Keratinocyte (primary cell): Measurements from ENCODE around the gene NUP85. TPM values are rescaled to one million over a fixed set of nuclear protein-coding genes. Genes with fewer than 3 reads are reported as not detected.

ENCODE experiments used
- DNase-seq: peaks from one replicate; pipeline ENCODE4 v3.0.0-alpha.2; 2011; ENCODE audit warnings: low read depth, missing footprints, low spot score
- FAIRE-seq: peaks from 2 replicates; lab custom pipeline; 2011; peaks lifted over from hg19 to GRCh38; lab: Jason Lieb, UNC
- H2AFZ ChIP-seq: 2 replicates; pipeline ENCODE4 v1.6.0; 2012; ENCODE audit warnings: low read length, control low read depth, inconsistent platforms; ENCODE audit not compliant: control insufficient read depth
- H3K27ac ChIP-seq: 2 replicates; pipeline ENCODE4 v1.5.1; 2011; ENCODE audit warnings: low read length; ENCODE audit not compliant: control insufficient read depth, insufficient read depth
- H3K27me3 ChIP-seq: 3 replicates; pipeline ENCODE4 v1.6.0; 2011; ENCODE audit warnings: low read length; ENCODE audit not compliant: control insufficient read depth, insufficient read depth; ENCODE audit errors: extremely low read depth
- H3K36me3 ChIP-seq, 2 experiments: 2 replicates in 1 of 2; 3 replicates in 1 of 2; pipeline ENCODE4 v1.5.1; 2011; ENCODE audit warnings: low read length in 2 of 2, mild to moderate bottlenecking in 1 of 2; ENCODE audit not compliant: control insufficient read depth in 2 of 2, insufficient read depth in 2 of 2; ENCODE audit errors: extremely low read depth in 1 of 2
- H3K4me1 ChIP-seq: 3 replicates; pipeline ENCODE4 v1.5.1; 2011; ENCODE audit warnings: low read length; ENCODE audit not compliant: control insufficient read depth, insufficient read depth; ENCODE audit errors: extremely low read depth
- H3K4me2 ChIP-seq: 3 replicates; pipeline ENCODE4 v1.6.0; 2011; ENCODE audit warnings: low read depth, low read length; ENCODE audit not compliant: control insufficient read depth, insufficient read depth; ENCODE audit errors: extremely low read depth
- H3K4me3 ChIP-seq, 3 experiments: fragments of 200-600 bp in 1 of 3; sonication (generic) in 1 of 3; 2 replicates in 2 of 3; 3 replicates in 1 of 3; pipeline ENCODE4 v1.5.1; 2011 to 2016; ENCODE audit warnings: low read length in 3 of 3, mild to moderate bottlenecking in 3 of 3, control low read depth in 2 of 3, inconsistent platforms in 1 of 3, low read depth in 1 of 3, mixed read lengths in 1 of 3, mixed run types in 1 of 3, moderate library complexity in 1 of 3; ENCODE audit not compliant: control insufficient read depth in 2 of 3, insufficient read depth in 2 of 3; ENCODE audit errors: extremely low read depth in 1 of 3
- H3K79me2 ChIP-seq: 2 replicates; pipeline ENCODE4 v1.6.0; 2012; ENCODE audit warnings: low read length; ENCODE audit not compliant: control insufficient read depth, insufficient read depth
- H3K9ac ChIP-seq: 3 replicates; pipeline ENCODE4 v1.6.0; 2011; ENCODE audit warnings: low read length; ENCODE audit not compliant: control insufficient read depth, insufficient read depth; ENCODE audit errors: extremely low read depth
- H3K9me1 ChIP-seq: 3 replicates; pipeline ENCODE4 v1.6.0; 2011; ENCODE audit warnings: low read length; ENCODE audit not compliant: control insufficient read depth, insufficient read depth; ENCODE audit errors: extremely low read depth
- H3K9me3 ChIP-seq: 2 replicates; pipeline ENCODE4 v1.5.1; 2012; ENCODE audit warnings: low read depth, low read length; ENCODE audit not compliant: control insufficient read depth
- H4K20me1 ChIP-seq: 3 replicates; pipeline ENCODE4 v1.6.0; 2011; ENCODE audit warnings: low read length; ENCODE audit not compliant: control insufficient read depth, insufficient read depth; ENCODE audit errors: extremely low read depth
- EZH2 ChIP-seq: IDR thresholded peaks from one replicate; pipeline ENCODE4 v1.6.1; 2012; ENCODE audit warnings: inconsistent platforms, mild to moderate bottlenecking, low read length, moderate library complexity
- dilution Hi-C: fragments of 300-500 bp; cut with MboI; formaldehyde crosslinking; loops from one replicate; pipeline ENCODE4 v1.7.0; 2020; ENCODE audit warnings: low sequenced_read_pairs; ENCODE audit not compliant: extremely low pct_ligation_motif_present
- polyA plus RNA-seq, 5 experiments: library from polyadenylated mRNA; depleted of rRNA in 3 of 5; stranded (reverse) in 3 of 5; stranded (forward) in 1 of 5; unstranded in 1 of 5; fragments of >200 nt; gene quantifications; 1 replicate in 1 of 5; 2 replicates in 3 of 5; 3 replicates in 1 of 5; pipeline versions ENCODE4 v1.2.1 to v1.2.3, GENCODE V29; 2011 to 2012; ENCODE audit warnings: missing spikeins in 2 of 5, low read depth in 1 of 5, low replicate concordance in 1 of 5
- TF ChIP-seq, protein P1 (sequence below), 3 experiments: IDR thresholded peaks in 1 of 3; conservative IDR thresholded peaks in 1 of 3; optimal IDR thresholded peaks in 1 of 3; 2 replicates in 2 of 3; 3 replicates in 1 of 3; pipeline versions ENCODE3 to v1.5.1; 2011; ENCODE audit warnings: low read length in 3 of 3, mild to moderate bottlenecking in 3 of 3, moderate library complexity in 2 of 3, control low read depth in 1 of 3, inconsistent platforms in 1 of 3; ENCODE audit not compliant: insufficient read depth in 2 of 3; ENCODE audit errors: extremely low read depth in 1 of 3

NUP85 gene
- polyA plus RNA-seq, 1 donor (not counting 4 experiments of a cell fraction or from before 2014, with no cell fraction given): 64.4 TPM

DNA sequence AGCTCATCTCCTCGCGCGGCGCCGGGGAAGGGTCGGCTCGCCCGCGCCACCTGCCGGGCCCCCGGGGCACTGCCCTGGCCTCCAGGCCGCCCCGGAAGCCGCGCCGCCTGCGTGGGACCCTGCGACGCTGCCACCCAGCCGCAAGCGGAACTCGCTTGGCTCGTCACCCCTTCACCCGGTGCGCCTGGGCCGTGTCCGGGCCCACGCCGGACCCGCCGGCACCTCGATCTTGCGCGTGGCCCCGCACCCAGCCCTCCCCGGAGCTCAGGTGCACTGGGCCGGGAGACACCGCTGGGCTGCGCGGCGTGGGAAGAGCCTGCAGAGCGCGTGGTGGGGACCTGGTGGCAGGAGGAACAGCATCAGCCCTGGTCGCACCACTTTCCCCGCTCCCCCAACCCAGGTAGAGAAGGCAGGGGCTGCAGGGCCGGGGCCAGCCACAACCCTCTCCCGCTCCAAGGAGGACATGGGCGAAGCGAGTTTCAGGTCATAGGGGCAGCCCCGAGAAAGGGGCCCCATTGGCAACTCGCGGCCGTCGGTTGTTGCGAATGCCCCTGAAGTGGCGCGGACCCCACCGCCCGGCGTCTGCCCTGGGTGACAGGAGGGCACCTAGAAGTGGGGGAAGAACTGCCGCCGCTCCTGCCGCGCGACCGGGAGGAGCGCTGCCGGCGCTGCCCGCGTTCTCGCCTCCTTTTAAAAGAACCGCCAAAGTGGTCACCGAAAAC is 65.9 kb downstream of the NUP85 start:
- Histone ChIP-seq H4K20me1 (no peaks in the 10 kb centered on the region), H3K4me1 (peaks cover 20% of the 10 kb centered on the region), H3K36me3 (peaks cover 10% of the 10 kb centered on the region in 2 experiments), H3K4me2 (peak overlapping the region; percentile 84), H3K9me3 (no peaks in the 10 kb centered on the region), H3K27me3 (no peaks in the 10 kb centered on the region), H2AFZ (peak overlapping the region; percentile 89), H3K9me1 (peaks cover 2% of the 10 kb centered on the region), H3K79me2 (no peaks in the 10 kb centered on the region), H3K4me3 (peak overlapping the region; percentile 70 to 81 (median 70)), H3K9ac (peak overlapping the region; percentile 75), H3K27ac (peak overlapping the region; percentile 36)
- no peak for TF ChIP-seq EZH2
- TF ChIP-seq, protein P1, sequence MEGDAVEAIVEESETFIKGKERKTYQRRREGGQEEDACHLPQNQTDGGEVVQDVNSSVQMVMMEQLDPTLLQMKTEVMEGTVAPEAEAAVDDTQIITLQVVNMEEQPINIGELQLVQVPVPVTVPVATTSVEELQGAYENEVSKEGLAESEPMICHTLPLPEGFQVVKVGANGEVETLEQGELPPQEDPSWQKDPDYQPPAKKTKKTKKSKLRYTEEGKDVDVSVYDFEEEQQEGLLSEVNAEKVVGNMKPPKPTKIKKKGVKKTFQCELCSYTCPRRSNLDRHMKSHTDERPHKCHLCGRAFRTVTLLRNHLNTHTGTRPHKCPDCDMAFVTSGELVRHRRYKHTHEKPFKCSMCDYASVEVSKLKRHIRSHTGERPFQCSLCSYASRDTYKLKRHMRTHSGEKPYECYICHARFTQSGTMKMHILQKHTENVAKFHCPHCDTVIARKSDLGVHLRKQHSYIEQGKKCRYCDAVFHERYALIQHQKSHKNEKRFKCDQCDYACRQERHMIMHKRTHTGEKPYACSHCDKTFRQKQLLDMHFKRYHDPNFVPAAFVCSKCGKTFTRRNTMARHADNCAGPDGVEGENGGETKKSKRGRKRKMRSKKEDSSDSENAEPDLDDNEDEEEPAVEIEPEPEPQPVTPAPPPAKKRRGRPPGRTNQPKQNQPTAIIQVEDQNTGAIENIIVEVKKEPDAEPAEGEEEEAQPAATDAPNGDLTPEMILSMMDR (optimal IDR thresholded peaks at IDR 0.05 in 1 of 3, IDR thresholded peaks at IDR 0.05 in 1 of 3, conservative IDR thresholded peaks at IDR 0.05 in 1 of 3; ENCODE audit: extremely low read depth in 1 of 3, insufficient read depth in 2 of 3, low read length in 3 of 3): peak in 2 of 3 experiments; percentile 51 to 77
- FAIRE-seq (no peak), DNase-seq (no peak)
- dilution Hi-C loops: no loop called here

DNA sequence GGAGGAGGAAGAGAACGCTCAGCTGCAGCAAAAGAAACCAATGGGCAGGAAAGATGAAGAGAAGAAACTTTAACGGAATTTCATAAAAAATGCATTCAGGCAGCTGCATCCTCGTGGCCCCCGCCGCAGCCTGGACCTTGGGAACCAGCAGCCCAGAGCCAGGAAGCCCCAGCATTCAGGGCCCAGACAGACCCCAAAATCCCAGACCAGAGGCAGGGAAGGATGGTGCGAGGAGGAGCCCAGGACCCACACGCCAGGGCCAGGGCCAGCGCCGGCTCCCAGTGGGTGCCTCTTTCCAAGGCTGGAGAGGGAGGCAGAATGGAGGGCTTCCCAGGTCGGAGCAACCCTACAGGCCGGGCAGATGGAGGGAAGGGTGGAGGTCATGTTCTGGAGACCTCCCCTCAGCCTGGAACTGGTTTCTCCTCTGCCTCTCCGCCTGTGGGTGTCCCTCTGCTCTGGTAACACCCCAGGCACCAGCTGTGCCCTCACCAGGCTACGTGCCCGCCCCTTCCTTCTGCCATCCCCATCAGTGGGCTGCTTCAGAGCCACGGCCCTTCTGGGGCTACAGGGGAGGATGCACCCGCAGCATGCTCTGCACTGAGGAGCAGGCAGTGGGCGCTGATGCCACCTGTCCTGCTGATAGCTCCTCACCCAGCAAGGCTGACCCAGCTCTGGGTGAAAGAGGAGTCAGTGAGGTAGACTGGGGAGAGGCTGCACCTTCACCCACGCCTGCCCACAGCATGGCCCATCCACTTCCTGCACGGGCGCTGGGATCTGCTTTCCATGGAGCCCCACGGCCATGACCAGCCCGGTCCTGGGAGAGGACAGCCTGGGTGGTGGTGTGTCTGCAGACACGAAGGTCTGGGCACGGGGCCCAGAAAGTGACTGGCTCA is 66.7 kb downstream of the NUP85 start:
- Histone ChIP-seq H3K4me1 (peaks cover 20% of the 10 kb centered on the region), H4K20me1 (no peaks in the 10 kb centered on the region), H3K27ac (no peak overlapping the region), H3K9me3 (no peaks in the 10 kb centered on the region), H3K9me1 (peaks cover 2% of the 10 kb centered on the region), H3K27me3 (no peaks in the 10 kb centered on the region), H3K4me2 (peak overlapping the region; percentile 84), H2AFZ (peak overlapping the region; percentile 89), H3K79me2 (no peaks in the 10 kb centered on the region), H3K9ac (peak overlapping the region; percentile 75), H3K36me3 (peaks cover 6 to 12% of the 10 kb centered on the region in 2 experiments), H3K4me3 (peak overlapping the region; percentile 70 to 81 (median 70))
- dilution Hi-C loops: no loop called here
- DNase-seq (no peak), FAIRE-seq (no peak)
- TF ChIP-seq, protein P1 (optimal IDR thresholded peaks at IDR 0.05 in 1 of 3, IDR thresholded peaks at IDR 0.05 in 1 of 3, conservative IDR thresholded peaks at IDR 0.05 in 1 of 3; ENCODE audit: extremely low read depth in 1 of 3, insufficient read depth in 2 of 3, low read length in 3 of 3): no peak
- no peak for TF ChIP-seq EZH2
